SK-N-SH treated with all-trans-retinoic acid at 6 μM for 48 hours (cell line): Measurements from ENCODE around the gene RIMS4.

ENCODE experiments used
- ATAC-seq: fragments of 200-7000 bp; cut with Tn5 transposase; 3 replicates; pipeline ENCODE4 v1.9.1; 2020; ENCODE audit warnings: mild to moderate bottlenecking, moderate library complexity
- ARNTL ChIP-seq: fragments of 450-650 bp; formaldehyde crosslinking; IDR thresholded peaks from 2 replicates; pipeline ENCODE4 v1.5.0; 2020; ENCODE audit warnings: low read depth, mild to moderate bottlenecking, moderate library complexity, borderline replicate concordance
- BACH2 ChIP-seq: fragments of 250-450 bp; sonication (Bioruptor Pico); IDR thresholded peaks from 2 replicates; pipeline ENCODE4 v1.9.0; 2021; ENCODE audit warnings: mild to moderate bottlenecking, borderline replicate concordance
- CSDC2 ChIP-seq: fragments of 250-450 bp; sonication (Bioruptor Pico); IDR thresholded peaks from 2 replicates; pipeline ENCODE4 v1.5.0; 2020; ENCODE audit warnings: mild to moderate bottlenecking, moderate library complexity
- CSRNP3 ChIP-seq: fragments of 250-450 bp; sonication (Bioruptor Pico); IDR thresholded peaks from 2 replicates; pipeline ENCODE4 v1.5.1; 2021; ENCODE audit warnings: mild to moderate bottlenecking, moderate library complexity
- ESRRG ChIP-seq: fragments of 250-450 bp; sonication (Bioruptor Pico); IDR thresholded peaks from 2 replicates; pipeline ENCODE4 v1.6.1; 2021; ENCODE audit warnings: mild to moderate bottlenecking
- GLIS3 ChIP-seq: fragments of 250-450 bp; sonication (Bioruptor Pico); IDR thresholded peaks from 2 replicates; pipeline ENCODE4 v1.5.0; 2020; ENCODE audit warnings: mild to moderate bottlenecking, moderate library complexity
- ISL1 ChIP-seq: fragments of 250-450 bp; sonication (Bioruptor Pico); IDR thresholded peaks from 2 replicates; pipeline ENCODE4 v2.1.2; 2022; ENCODE audit warnings: mild to moderate bottlenecking, moderate library complexity
- OSR1 ChIP-seq: fragments of 250-450 bp; sonication (Bioruptor Pico); IDR thresholded peaks from 2 replicates; pipeline ENCODE4 v1.8.0; 2022; ENCODE audit warnings: moderate library complexity, mild to moderate bottlenecking, inconsistent platforms
- PATZ1 ChIP-seq: fragments of 250-450 bp; sonication (Bioruptor Pico); IDR thresholded peaks from 2 replicates; pipeline ENCODE4 v1.8.0; 2020; ENCODE audit warnings: mild to moderate bottlenecking, moderate library complexity, borderline replicate concordance
- PPARA ChIP-seq: fragments of 250-450 bp; sonication (Bioruptor Pico); IDR thresholded peaks from 2 replicates; pipeline ENCODE4 v1.5.0; 2020; ENCODE audit warnings: mild to moderate bottlenecking, borderline replicate concordance
- RARB ChIP-seq: fragments of 250-450 bp; sonication (Bioruptor Pico); IDR thresholded peaks from 2 replicates; pipeline ENCODE4 v1.8.0; 2021; ENCODE audit warnings: mild to moderate bottlenecking, moderate library complexity
- TCF4 ChIP-seq: fragments of 250-450 bp; sonication (Bioruptor Pico); IDR thresholded peaks from 2 replicates; pipeline ENCODE4 v1.8.0; 2021; ENCODE audit warnings: mild to moderate bottlenecking, moderate library complexity, borderline replicate concordance
- TOX ChIP-seq: fragments of 250-450 bp; sonication (Bioruptor Pico); IDR thresholded peaks from 2 replicates; pipeline ENCODE4 v1.8.0; 2021; ENCODE audit warnings: mild to moderate bottlenecking, moderate library complexity, borderline replicate concordance
- TSHZ2 ChIP-seq: fragments of 250-450 bp; sonication (Bioruptor Pico); IDR thresholded peaks from 2 replicates; pipeline ENCODE4 v1.5.0; 2020; ENCODE audit warnings: mild to moderate bottlenecking, moderate library complexity
- ZC3H10 ChIP-seq: fragments of 250-450 bp; sonication (Bioruptor Pico); IDR thresholded peaks from 2 replicates; pipeline ENCODE4 v1.5.1; 2021; ENCODE audit warnings: mild to moderate bottlenecking, moderate library complexity
- ZFP3 ChIP-seq: fragments of 250-450 bp; sonication (Bioruptor Pico); IDR thresholded peaks from 2 replicates; pipeline ENCODE4 v1.5.0; 2020; ENCODE audit warnings: mild to moderate bottlenecking, moderate library complexity
- ZFP30 ChIP-seq: fragments of 450-650 bp; formaldehyde crosslinking; IDR thresholded peaks from 2 replicates; pipeline ENCODE4 v1.5.0; 2022; ENCODE audit warnings: mild to moderate bottlenecking, moderate library complexity
- ZNF565 ChIP-seq: fragments of 450-650 bp; formaldehyde crosslinking; conservative IDR thresholded peaks from 2 replicates; pipeline ENCODE4 v1.5.0; 2020; ENCODE audit warnings: low read depth, mild to moderate bottlenecking, moderate library complexity
- ZNF70 ChIP-seq: fragments of 450-650 bp; formaldehyde crosslinking; IDR thresholded peaks from 2 replicates; pipeline ENCODE4 v1.5.0; 2020; ENCODE audit warnings: mild to moderate bottlenecking, moderate library complexity
- ZNF8 ChIP-seq: fragments of 450-650 bp; formaldehyde crosslinking; IDR thresholded peaks from 2 replicates; pipeline ENCODE4 v1.5.0; 2020; ENCODE audit warnings: mild to moderate bottlenecking, moderate library complexity
- TF ChIP-seq, protein P1 (sequence below): fragments of 250-450 bp; sonication (Bioruptor Pico); IDR thresholded peaks from 2 replicates; pipeline ENCODE4 v1.5.1; 2020; ENCODE audit warnings: low read depth, mild to moderate bottlenecking, moderate library complexity

Gene RIMS4

DNA sequence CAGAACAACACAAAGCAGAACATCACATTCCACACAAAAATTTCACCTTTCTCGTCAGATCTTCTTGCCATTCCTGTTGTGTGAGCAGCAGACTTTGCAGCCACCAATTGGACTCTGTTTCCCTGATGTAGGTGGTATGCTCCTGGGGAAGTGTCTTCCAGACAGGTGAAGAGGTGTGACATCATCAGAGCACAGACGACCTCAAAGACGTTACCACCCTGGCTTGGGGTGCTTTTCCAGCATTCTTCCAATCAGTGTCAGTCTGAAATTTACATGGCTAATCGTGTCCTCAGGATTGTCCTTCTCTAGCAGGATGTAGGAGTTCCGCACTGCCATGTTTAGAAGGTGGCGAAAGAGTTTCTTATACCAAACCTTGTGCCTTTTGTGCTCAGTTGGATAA lies 31.6 kb upstream of the RIMS4 start:
- no peak for TF ChIP-seq TOX (CRISPR knock-in tag)
- TF ChIP-seq CSDC2 (CRISPR knock-in tag): no peak
- TF ChIP-seq PPARA (CRISPR knock-in tag): no peak
- no peak for TF ChIP-seq ESRRG
- TF ChIP-seq PATZ1 (CRISPR knock-in tag): no peak
- no peak for TF ChIP-seq ARNTL (CRISPR knock-in tag)
- no peak for TF ChIP-seq RARB (CRISPR knock-in tag)
- no peak for TF ChIP-seq ZFP30
- no peak for TF ChIP-seq OSR1
- TF ChIP-seq, all 23 proteins: peak for 0
- no peak for ATAC-seq

- no peak for ATAC-seq
- TF ChIP-seq CSRNP3 (CRISPR knock-in tag) (no peak), GLIS3 (no peak), ZNF8 (no peak), BACH2 (CRISPR knock-in tag) (no peak), ZFP30 (no peak), ZFP3 (CRISPR knock-in tag) (no peak), ISL1 (no peak), ARNTL (CRISPR knock-in tag) (no peak), PATZ1 (CRISPR knock-in tag) (no peak), TOX (CRISPR knock-in tag) (no peak), ZNF70 (no peak), RARB (CRISPR knock-in tag) (no peak), ZC3H10 (no peak), TCF4 (no peak)
- TF ChIP-seq, protein P1, sequence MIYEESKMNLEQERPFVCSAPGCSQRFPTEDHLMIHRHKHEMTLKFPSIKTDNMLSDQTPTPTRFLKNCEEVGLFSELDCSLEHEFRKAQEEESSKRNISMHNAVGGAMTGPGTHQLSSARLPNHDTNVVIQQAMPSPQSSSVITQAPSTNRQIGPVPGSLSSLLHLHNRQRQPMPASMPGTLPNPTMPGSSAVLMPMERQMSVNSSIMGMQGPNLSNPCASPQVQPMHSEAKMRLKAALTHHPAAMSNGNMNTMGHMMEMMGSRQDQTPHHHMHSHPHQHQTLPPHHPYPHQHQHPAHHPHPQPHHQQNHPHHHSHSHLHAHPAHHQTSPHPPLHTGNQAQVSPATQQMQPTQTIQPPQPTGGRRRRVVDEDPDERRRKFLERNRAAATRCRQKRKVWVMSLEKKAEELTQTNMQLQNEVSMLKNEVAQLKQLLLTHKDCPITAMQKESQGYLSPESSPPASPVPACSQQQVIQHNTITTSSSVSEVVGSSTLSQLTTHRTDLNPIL (CRISPR knock-in tag): no peak
- TF ChIP-seq, all 23 proteins: peak for 0
Observed at GRCh38 chr20:44840826-44841225, 30.5 kb upstream of the RIMS4 start.

GRCh38 chr20:44839481-44839880 lies 29.1 kb upstream of the RIMS4 start:
- TF ChIP-seq RARB (CRISPR knock-in tag) (no peak), ZFP3 (CRISPR knock-in tag) (no peak), OSR1 (no peak), ZNF565 (CRISPR knock-in tag) (no peak), TCF4 (no peak), ISL1 (no peak), ARNTL (CRISPR knock-in tag) (no peak), ZNF8 (no peak), CSDC2 (CRISPR knock-in tag) (no peak), TOX (CRISPR knock-in tag) (no peak), PPARA (CRISPR knock-in tag) (no peak)
- TF ChIP-seq, protein P1 (CRISPR knock-in tag): no peak
- TF ChIP-seq, all 23 proteins: peak for 0
- ATAC-seq: no peak

- TF ChIP-seq TOX (CRISPR knock-in tag) (no peak), ISL1 (no peak), ZNF70 (no peak), OSR1 (no peak), RARB (CRISPR knock-in tag) (no peak), ZNF8 (no peak), TSHZ2 (no peak), PPARA (CRISPR knock-in tag) (no peak), BACH2 (CRISPR knock-in tag) (no peak)
- no peak for ATAC-seq
Observed at GRCh38 chr20:44838521-44838920, 28.2 kb upstream of the RIMS4 start.
